B cell (primary cell): ENCODE measurements around the gene TENM4. TPM values are rescaled to one million over a fixed set of nuclear protein-coding genes. Genes with fewer than 3 reads are reported as not detected.

ENCODE experiments used
- ATAC-seq: fragments of 200-7000 bp; cut with Tn5 transposase; one replicate; pipeline ENCODE4 v1.10.0; 2021; ENCODE audit warnings: low read depth, mild to moderate bottlenecking, moderate number of reproducible peaks, moderate library complexity
- CTCF ChIA-PET: fragments of 350-600 bp; sonication (Branson Sonifier 250); formaldehyde crosslinking; loops from one replicate; lab custom pipeline; 2021; ENCODE audit warnings: antibody characterized with exemption, inconsistent platforms; lab: Charles Lee
- POLR2A ChIA-PET: fragments of 350-600 bp; sonication (Branson Sonifier 250); formaldehyde crosslinking; loops from one replicate; lab custom pipeline; 2021; ENCODE audit warnings: antibody characterized with exemption; lab: Charles Lee
- DNase-seq: peaks from one replicate; pipeline ENCODE4 v3.0.0; 2013
- H2AFZ ChIP-seq: 2 replicates; pipeline ENCODE4 v1.6.1; 2012; ENCODE audit warnings: mild to moderate bottlenecking, low read depth, low read length; ENCODE audit not compliant: insufficient read depth, poor library complexity, severe bottlenecking
- H3K27ac ChIP-seq, 2 donors: 1 replicate in 1 of 2; 2 replicates in 1 of 2; pipeline ENCODE4 v1.5.1; 2012 to 2013; ENCODE audit warnings: low read length in 2 of 2, mild to moderate bottlenecking in 2 of 2, moderate library complexity in 1 of 2
- H3K27me3 ChIP-seq, 4 experiments: fragments of 200-600 bp in 1 of 4; sonication (generic) in 1 of 4; replicated peaks in 1 of 4; 1 replicate in 2 of 4; 2 replicates in 2 of 4; pipeline versions ENCODE4 v1.6.1 to v1.7.0; 2013 to 2016; ENCODE audit warnings: low read length in 3 of 4, mild to moderate bottlenecking in 2 of 4, mixed read lengths in 1 of 4, moderate library complexity in 1 of 4; ENCODE audit not compliant: insufficient read depth in 4 of 4, control insufficient read depth in 3 of 4; ENCODE audit errors: control extremely low read depth in 1 of 4
- H3K36me3 ChIP-seq, 2 experiments: replicated peaks in 1 of 2; 1 replicate in 1 of 2; 2 replicates in 1 of 2; pipeline versions ENCODE4 v1.6.1 to v1.7.1; 2013; ENCODE audit warnings: low read length in 1 of 2; ENCODE audit not compliant: insufficient read depth in 2 of 2, control insufficient read depth in 1 of 2; ENCODE audit errors: control extremely low read depth in 1 of 2, extremely low read depth in 1 of 2
- H3K4me1 ChIP-seq, 2 donors: fragments of 200-600 bp in 1 of 2; sonication (generic) in 1 of 2; 1 replicate in 1 of 2; 2 replicates in 1 of 2; pipeline versions ENCODE4 v1.5.1 to v1.6.1; 2013 to 2017; ENCODE audit warnings: low read length in 2 of 2; ENCODE audit not compliant: control insufficient read depth in 2 of 2, insufficient read depth in 2 of 2
- H3K4me2 ChIP-seq: replicated peaks from 2 replicates; pipeline ENCODE3; 2012; ENCODE audit warnings: mild to moderate bottlenecking, low read depth, low read length; ENCODE audit not compliant: poor library complexity, severe bottlenecking
- H3K4me3 ChIP-seq, 5 experiments: fragments of 200-600 bp in 1 of 5; sonication (generic) in 1 of 5; 1 replicate in 3 of 5; 2 replicates in 2 of 5; pipeline versions ENCODE4 v1.5.1 to v1.7.0; 2011 to 2016; ENCODE audit warnings: low read length in 4 of 5, mild to moderate bottlenecking in 4 of 5, low read depth in 2 of 5, control low read depth in 1 of 5, moderate library complexity in 1 of 5; ENCODE audit not compliant: insufficient read depth in 1 of 5; ENCODE audit errors: control extremely low read depth in 1 of 5, extremely low read depth in 1 of 5
- H3K79me2 ChIP-seq: fragments of 200-600 bp; sonication (generic); one replicate; pipeline ENCODE4 v1.6.0; 2016; ENCODE audit warnings: low read length; ENCODE audit not compliant: control insufficient read depth, insufficient read depth
- H3K9ac ChIP-seq: fragments of 200-600 bp; sonication (generic); 2 replicates; pipeline ENCODE4 v1.6.1; 2017; ENCODE audit warnings: mild to moderate bottlenecking, low read length, moderate library complexity
- H3K9me3 ChIP-seq, 3 donors: one replicate each; pipeline versions ENCODE4 v1.6.1 to v1.7.1; 2013; ENCODE audit warnings: low read length in 2 of 3; ENCODE audit not compliant: control insufficient read depth in 2 of 3, insufficient read depth in 1 of 3; ENCODE audit errors: control extremely low read depth in 1 of 3
- H4K20me1 ChIP-seq: 2 replicates; pipeline ENCODE4 v1.6.0; 2012; ENCODE audit warnings: mild to moderate bottlenecking, low read length; ENCODE audit not compliant: insufficient read depth, control insufficient read depth, poor library complexity, severe bottlenecking
- H3K27ac Mint-ChIP-seq: one replicate; pipeline ENCODE4 v1.8.0; 2021; ENCODE audit warnings: mixed read lengths
- H3K27me3 Mint-ChIP-seq: one replicate; pipeline ENCODE4 v1.8.0; 2021; ENCODE audit warnings: mixed read lengths
- H3K4me1 Mint-ChIP-seq: one replicate; pipeline ENCODE4 v1.8.0; 2021; ENCODE audit warnings: mixed read lengths
- H3K4me3 Mint-ChIP-seq: one replicate; pipeline ENCODE4 v1.8.0; 2021; ENCODE audit warnings: mixed read lengths
- H3K9me3 Mint-ChIP-seq: one replicate; pipeline ENCODE4 v1.8.0; 2022; ENCODE audit warnings: mixed read lengths; ENCODE audit not compliant: insufficient read depth
- EZH2 ChIP-seq: IDR thresholded peaks from 2 replicates; pipeline ENCODE4 v1.6.1; 2012; ENCODE audit warnings: borderline replicate concordance, low read depth, mild to moderate bottlenecking, moderate library complexity, low read length; ENCODE audit not compliant: insufficient read depth, poor library complexity, severe bottlenecking
- WGBS: methylation state at CpG from one replicate; pipeline ENCODE4 v1.1.5; 2013; ENCODE audit warnings: missing lambda C conversion rate; ENCODE audit not compliant: insufficient coverage; 5-methylcytosine and 5-hydroxymethylcytosine counted together
- intact Hi-C: fragments of 100-400 bp; cut with micrococcal nuclease; formaldehyde crosslinking; loops from one replicate; pipeline ENCODE4 v1.10.0; 2022
- polyA plus RNA-seq: library from polyadenylated mRNA; depleted of rRNA; stranded (reverse); fragments of >200 nt; gene quantifications from 2 replicates; pipeline ENCODE4 v1.2.3, GENCODE V29; 2012
- total RNA-seq, 2 donors: library from RNA; stranded (reverse); fragments of 120-200 nt in 1 of 2; gene quantifications; 1 replicate in 1 of 2; 2 replicates in 1 of 2; pipeline versions ENCODE4 v1.2.3 to v1.2.4, GENCODE V29; 2013 to 2022
- TF ChIP-seq, protein P1 (sequence below): fragments of 200-600 bp; IDR thresholded peaks from one replicate; pipeline ENCODE4 v1.8.0; 2022; ENCODE audit warnings: antibody characterized with exemption, mild to moderate bottlenecking

TENM4 gene
- total and polyA plus RNA-seq, 2 donors (not counting 1 experiment from before 2014, with no cell fraction given): 0.09 to 5.7 TPM

DNA sequence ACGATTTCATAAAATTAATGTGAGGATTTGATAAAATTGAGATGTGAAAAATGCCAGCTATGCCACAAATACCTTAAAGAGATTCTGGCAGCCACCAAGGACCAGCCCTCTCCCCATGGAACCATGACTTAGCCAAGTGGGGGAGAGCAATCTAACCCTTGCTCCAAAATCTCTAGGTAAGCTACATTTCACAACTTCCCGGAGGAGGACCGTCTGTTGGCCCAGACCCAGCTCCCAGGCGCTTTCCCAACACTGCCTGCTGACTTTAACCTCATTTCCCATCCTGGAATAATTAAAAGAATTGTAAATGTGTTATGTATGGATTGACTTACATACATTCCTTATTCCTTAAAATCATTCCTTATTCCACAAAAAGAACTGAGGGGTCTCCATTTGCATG is 47.5 kb upstream of the TENM4 start:
- Mint-ChIP-seq H3K9me3 (no peaks in the 10 kb centered on the region), H3K27ac (no peak overlapping the region), H3K4me1 (peaks cover 6% of the 10 kb centered on the region), H3K4me3 (no peak overlapping the region), H3K27me3 (peaks cover 2% of the 10 kb centered on the region)
- H3K4me2 ChIP-seq: no peak overlapping the region
- no peak overlapping the region for H3K4me3 ChIP-seq
- H3K9ac ChIP-seq: no peak overlapping the region
- ATAC-seq (no peak), DNase-seq (no peak)
- H3K79me2 ChIP-seq: no peaks in the 10 kb centered on the region
- H3K27me3 ChIP-seq: peaks cover 0 to 1% (median 0%) of the 10 kb centered on the region in 4 experiments
- H3K4me1 ChIP-seq: peaks cover 1 to 2% of the 10 kb centered on the region in 2 donors
- POLR2A ChIA-PET: no interaction called here
- CTCF ChIA-PET: interaction anchor here (7.3 kb wide), 1 partner anchor 87 kb away, joined by 76 read pairs; no protein-coding TSS in a partner anchor
- no CpG with 5 or more reads among the region's 4 CpGs for WGBS
- no peak overlapping the region for H2AFZ ChIP-seq
- TF ChIP-seq, protein P1, sequence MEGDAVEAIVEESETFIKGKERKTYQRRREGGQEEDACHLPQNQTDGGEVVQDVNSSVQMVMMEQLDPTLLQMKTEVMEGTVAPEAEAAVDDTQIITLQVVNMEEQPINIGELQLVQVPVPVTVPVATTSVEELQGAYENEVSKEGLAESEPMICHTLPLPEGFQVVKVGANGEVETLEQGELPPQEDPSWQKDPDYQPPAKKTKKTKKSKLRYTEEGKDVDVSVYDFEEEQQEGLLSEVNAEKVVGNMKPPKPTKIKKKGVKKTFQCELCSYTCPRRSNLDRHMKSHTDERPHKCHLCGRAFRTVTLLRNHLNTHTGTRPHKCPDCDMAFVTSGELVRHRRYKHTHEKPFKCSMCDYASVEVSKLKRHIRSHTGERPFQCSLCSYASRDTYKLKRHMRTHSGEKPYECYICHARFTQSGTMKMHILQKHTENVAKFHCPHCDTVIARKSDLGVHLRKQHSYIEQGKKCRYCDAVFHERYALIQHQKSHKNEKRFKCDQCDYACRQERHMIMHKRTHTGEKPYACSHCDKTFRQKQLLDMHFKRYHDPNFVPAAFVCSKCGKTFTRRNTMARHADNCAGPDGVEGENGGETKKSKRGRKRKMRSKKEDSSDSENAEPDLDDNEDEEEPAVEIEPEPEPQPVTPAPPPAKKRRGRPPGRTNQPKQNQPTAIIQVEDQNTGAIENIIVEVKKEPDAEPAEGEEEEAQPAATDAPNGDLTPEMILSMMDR: no peak
- no peak for TF ChIP-seq EZH2
- intact Hi-C loops: no loop called here
- no peaks in the 10 kb centered on the region for H3K36me3 ChIP-seq
- no peaks in the 10 kb centered on the region for H4K20me1 ChIP-seq
- H3K9me3 ChIP-seq: no peaks in the 10 kb centered on the region
- no peak overlapping the region for H3K27ac ChIP-seq

DNA sequence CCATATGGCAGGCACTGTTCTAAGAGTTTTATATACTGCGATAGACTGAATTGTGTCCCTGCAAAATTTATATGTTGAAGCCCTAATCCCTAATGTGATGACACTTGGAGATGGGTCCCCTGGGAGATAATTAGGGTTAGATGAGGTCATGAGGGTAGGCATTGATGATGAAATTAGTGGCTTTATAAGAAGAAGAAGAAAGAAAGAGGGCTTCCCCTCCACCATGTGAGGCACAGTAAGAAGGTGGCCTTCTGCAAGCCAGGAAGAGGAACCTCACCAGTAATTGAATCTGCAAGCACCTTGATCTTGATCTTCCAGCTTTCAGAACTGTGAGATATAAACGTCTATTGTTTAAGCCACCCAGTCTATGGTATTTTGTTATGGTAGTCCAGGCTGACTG is 46.6 kb upstream of the TENM4 start:
- intact Hi-C loops: no loop called here
- Histone ChIP-seq H3K4me3 (no peak overlapping the region), H3K9ac (no peak overlapping the region), H3K4me2 (no peak overlapping the region), H3K27ac (no peak overlapping the region), H3K27me3 (no peaks in the 10 kb centered on the region), H3K79me2 (no peaks in the 10 kb centered on the region), H4K20me1 (no peaks in the 10 kb centered on the region), H3K36me3 (no peaks in the 10 kb centered on the region), H3K4me1 (peaks cover 10 to 11% of the 10 kb centered on the region in 2 donors), H2AFZ (no peak overlapping the region), H3K9me3 (no peaks in the 10 kb centered on the region)
- POLR2A ChIA-PET: no interaction called here
- no peak for TF ChIP-seq EZH2
- TF ChIP-seq, protein P1: no peak
- DNase-seq: no peak
- no peaks in the 10 kb centered on the region for H3K9me3 Mint-ChIP-seq
- H3K4me3 Mint-ChIP-seq: no peak overlapping the region
- 100% methylated on average over 1 of the region's 2 CpGs for WGBS
- no peaks in the 10 kb centered on the region for H3K27me3 Mint-ChIP-seq
- no peak for ATAC-seq
- peaks cover 15% of the 10 kb centered on the region for H3K4me1 Mint-ChIP-seq
- no peak overlapping the region for H3K27ac Mint-ChIP-seq
- CTCF ChIA-PET: no interaction called here
